HCT116 (cell line): ENCODE measurements around the gene POU6F1. TPM values are rescaled to one million over a fixed set of nuclear protein-coding genes. Genes with fewer than 3 reads are reported as not detected.

Experiments used
- ATAC-seq: fragments of 200-7000 bp; cut with Tn5 transposase; 2 replicates; pipeline ENCODE4 v1.9.1; 2020; ENCODE audit warnings: mild to moderate bottlenecking, moderate library complexity
- BruUV-seq: library from RNA; stranded (reverse); fragments of 400-500 nt; replicated peaks from 2 replicates; lab custom pipeline; 2021; lab: Mats Ljungman, UMichigan
- CTCF ChIA-PET: fragments of 300-600 bp; sonication (Branson Sonifier 250); formaldehyde crosslinking; loops from one replicate; lab custom pipeline; 2021; ENCODE audit warnings: antibody characterized with exemption; lab: Charles Lee
- POLR2A ChIA-PET: fragments of 300-600, 350-600 bp; sonication (Branson Sonifier 250); formaldehyde crosslinking; loops from one replicate; lab custom pipeline; 2021; ENCODE audit warnings: antibody characterized with exemption; lab: Charles Lee
- RAD21 ChIA-PET, 2 experiments: fragments of 300-600 bp; sonication (Branson Sonifier 250); formaldehyde crosslinking; loops; one replicate each; lab custom pipeline; 2023; ENCODE audit warnings: low total read pairs in 2 of 2; ENCODE audit not compliant: uncharacterized antibody in 2 of 2, unreplicated experiment in 2 of 2, low non-redundant PET in 1 of 2; lab: Charles Lee
- DNase-seq: peaks from one replicate; pipeline ENCODE4 v3.0.0-alpha.2; 2010; ENCODE audit warnings: low read depth, low spot score
- H2AFZ ChIP-seq: fragments of 200-600 bp; shearing (Covaris generic), sonication (generic); 2 replicates; pipeline ENCODE4 v1.6.1; 2017; ENCODE audit warnings: low read depth, mixed run types, mixed read lengths, antibody characterized with exemption, low read length; ENCODE audit not compliant: poor library complexity, severe bottlenecking
- H3K27ac ChIP-seq: 2 replicates; pipeline ENCODE4 v1.5.1; 2012; ENCODE audit warnings: low read depth, low read length
- H3K27me3 ChIP-seq: fragments of 200-600 bp; sonication (generic); 2 replicates; pipeline ENCODE4 v1.6.1; 2016; ENCODE audit warnings: mixed run types, low read length, mixed read lengths; ENCODE audit not compliant: insufficient read depth
- H3K36me3 ChIP-seq, 2 experiments: fragments of 200-500 bp in 1 of 2; fragments of 200-600 bp in 1 of 2; sonication (Bioruptor generic) in 1 of 2; sonication (generic) in 1 of 2; 2 replicates each; pipeline versions ENCODE4 v1.5.1 to v1.6.1; 2014 to 2016; ENCODE audit warnings: low read length in 2 of 2, inconsistent platforms in 1 of 2, mixed read lengths in 1 of 2, mixed run types in 1 of 2; ENCODE audit not compliant: insufficient read depth in 2 of 2, control insufficient read depth in 1 of 2
- H3K4me1 ChIP-seq, 2 experiments: fragments of 200-600 bp in 1 of 2; sonication (generic) in 1 of 2; 2 replicates each; pipeline versions ENCODE4 v1.5.1 to v1.6.1; 2012 to 2017; ENCODE audit warnings: low read length in 2 of 2, inconsistent platforms in 1 of 2, mild to moderate bottlenecking in 1 of 2, mixed read lengths in 1 of 2, mixed run types in 1 of 2, moderate library complexity in 1 of 2; ENCODE audit not compliant: insufficient read depth in 2 of 2, control insufficient read depth in 1 of 2
- H3K4me2 ChIP-seq: fragments of 200-600 bp; sonication (generic); 2 replicates; pipeline ENCODE4 v1.6.1; 2017; ENCODE audit warnings: mixed run types, low read length, mixed read lengths
- H3K4me3 ChIP-seq, 2 experiments: fragments of 200-600 bp in 1 of 2; sonication (generic) in 1 of 2; replicated peaks in 1 of 2; 2 replicates each; pipeline ENCODE4 v1.5.1; 2011 to 2016; ENCODE audit warnings: low read length in 2 of 2, control low read depth in 1 of 2, low read depth in 1 of 2, mild to moderate bottlenecking in 1 of 2, mixed read lengths in 1 of 2, mixed run types in 1 of 2
- H3K79me2 ChIP-seq: fragments of 200-600 bp; sonication (generic); 2 replicates; pipeline ENCODE4 v1.6.1; 2017; ENCODE audit warnings: mild to moderate bottlenecking, mixed run types, low read length, moderate library complexity, mixed read lengths; ENCODE audit not compliant: insufficient read depth
- H3K9ac ChIP-seq: fragments of 200-600 bp; sonication (generic); 2 replicates; pipeline ENCODE4 v1.6.1; 2016; ENCODE audit warnings: low read length, mixed read lengths
- H3K9me2 ChIP-seq: fragments of 200-600 bp; sonication (generic), shearing (Covaris generic); 2 replicates; pipeline ENCODE4 v1.6.1; 2017; ENCODE audit warnings: mixed run types, mild to moderate bottlenecking, moderate library complexity; ENCODE audit not compliant: insufficient read depth
- H3K9me3 ChIP-seq, 2 experiments: fragments of 200-500 bp in 1 of 2; fragments of 200-600 bp in 1 of 2; sonication (Bioruptor generic) in 1 of 2; sonication (generic) in 1 of 2; 2 replicates each; pipeline ENCODE4 v1.6.1; 2014 to 2017; ENCODE audit warnings: low read length in 2 of 2, mixed read lengths in 2 of 2, inconsistent platforms in 1 of 2, low read depth in 1 of 2, mild to moderate bottlenecking in 1 of 2, mixed run types in 1 of 2, moderate library complexity in 1 of 2; ENCODE audit not compliant: control insufficient read depth in 1 of 2, insufficient read depth in 1 of 2
- H4K20me1 ChIP-seq: fragments of 200-600 bp; sonication (generic), shearing (Covaris generic); 2 replicates; pipeline ENCODE4 v1.6.1; 2017; ENCODE audit warnings: mixed run types, mild to moderate bottlenecking, moderate library complexity; ENCODE audit not compliant: insufficient read depth
- ATF3 ChIP-seq: IDR thresholded peaks from 2 replicates; pipeline ENCODE4 v1.6.1; 2012
- CBX3 ChIP-seq: IDR thresholded peaks from 2 replicates; pipeline ENCODE4 v1.6.1; 2012; ENCODE audit warnings: low read depth
- CEBPB ChIP-seq: IDR thresholded peaks from 2 replicates; pipeline ENCODE4 v1.6.1; 2012; ENCODE audit warnings: low read depth
- CTCF ChIP-seq, 3 experiments: fragments of 200-600 bp in 1 of 3; sonication (generic) in 1 of 3; IDR thresholded peaks in 2 of 3; conservative IDR thresholded peaks in 1 of 3; 2 replicates each; pipeline ENCODE4 v1.5.1; 2012 to 2017; ENCODE audit warnings: low read depth in 2 of 3, low read length in 2 of 3, antibody characterized with exemption in 1 of 3, borderline replicate concordance in 1 of 3, control low read depth in 1 of 3, mild to moderate bottlenecking in 1 of 3, mixed read lengths in 1 of 3, mixed run types in 1 of 3, moderate library complexity in 1 of 3; ENCODE audit not compliant: insufficient read depth in 1 of 3
- EGR1 ChIP-seq: IDR thresholded peaks from 2 replicates; pipeline ENCODE4 v1.6.1; 2012; ENCODE audit warnings: low read depth
- ELF1 ChIP-seq: IDR thresholded peaks from 2 replicates; pipeline ENCODE4 v1.6.1; 2012; ENCODE audit warnings: low read depth, borderline replicate concordance
- EZH2 ChIP-seq: fragments of 200-600 bp; sonication (generic); IDR thresholded peaks from 2 replicates; pipeline ENCODE4 v1.6.1; 2017; ENCODE audit warnings: antibody characterized with exemption, mixed run types
- EZH2phosphoT487 ChIP-seq: fragments of 200-600 bp; IDR thresholded peaks from 2 replicates; pipeline ENCODE4 v1.6.1; 2018; ENCODE audit warnings: antibody characterized with exemption, borderline replicate concordance
- FOSL1 ChIP-seq: IDR thresholded peaks from 2 replicates; pipeline ENCODE4 v1.6.1; 2012; ENCODE audit warnings: low read depth
- JUND ChIP-seq: IDR thresholded peaks from 2 replicates; pipeline ENCODE4 v1.6.1; 2012
- MAX ChIP-seq: IDR thresholded peaks from 2 replicates; pipeline ENCODE4 v1.6.1; 2012
- POLR2AphosphoS5 ChIP-seq: IDR thresholded peaks from 2 replicates; pipeline ENCODE4 v1.6.1; 2011; ENCODE audit warnings: mild to moderate bottlenecking, low read depth, low read length, moderate library complexity
- RAD21 ChIP-seq: IDR thresholded peaks from 2 replicates; pipeline ENCODE4 v1.6.1; 2012; ENCODE audit warnings: low read depth, mild to moderate bottlenecking
- SIN3A ChIP-seq: IDR thresholded peaks from 2 replicates; pipeline ENCODE4 v1.6.1; 2012; ENCODE audit warnings: low read depth
- SP1 ChIP-seq: IDR thresholded peaks from 2 replicates; pipeline ENCODE4 v1.6.1; 2012; ENCODE audit warnings: low read depth
- SRF ChIP-seq: IDR thresholded peaks from 2 replicates; pipeline ENCODE4 v1.6.1; 2012; ENCODE audit warnings: low read depth
- TCF7L2 ChIP-seq: IDR thresholded peaks from 2 replicates; pipeline ENCODE4 v1.7.0; 2011; ENCODE audit warnings: borderline replicate concordance, inconsistent platforms; ENCODE audit not compliant: insufficient read depth, insufficient read length; ENCODE audit errors: extremely low read depth
- ZBTB33 ChIP-seq: IDR thresholded peaks from 2 replicates; pipeline ENCODE4 v1.6.1; 2011; ENCODE audit warnings: mild to moderate bottlenecking, low read length, moderate library complexity; ENCODE audit not compliant: insufficient replicate concordance; ENCODE audit errors: extremely low read depth
- ZFX ChIP-seq: fragments of 450-650 bp; IDR thresholded peaks from 2 replicates; pipeline ENCODE4 v1.6.1; 2017
- ZNF274 ChIP-seq: fragments of 200-500 bp; sonication (Bioruptor generic); IDR thresholded peaks from 2 replicates; pipeline ENCODE4 v1.6.1; 2014; ENCODE audit warnings: mild to moderate bottlenecking, low read depth, low read length, inconsistent platforms
- intact Hi-C: fragments of 100-400 bp; cut with micrococcal nuclease; formaldehyde crosslinking; loops from 2 replicates; pipeline ENCODE4 v1.10.0; 2022
- total RNA-seq: library from RNA; stranded (reverse); gene quantifications from one replicate; pipeline ENCODE4 v1.2.1, GENCODE V29; 2021; ENCODE audit not compliant: unreplicated experiment

POU6F1 gene
- total RNA-seq, 1 experiment from 2014 or later: 6.4 TPM

DNA sequence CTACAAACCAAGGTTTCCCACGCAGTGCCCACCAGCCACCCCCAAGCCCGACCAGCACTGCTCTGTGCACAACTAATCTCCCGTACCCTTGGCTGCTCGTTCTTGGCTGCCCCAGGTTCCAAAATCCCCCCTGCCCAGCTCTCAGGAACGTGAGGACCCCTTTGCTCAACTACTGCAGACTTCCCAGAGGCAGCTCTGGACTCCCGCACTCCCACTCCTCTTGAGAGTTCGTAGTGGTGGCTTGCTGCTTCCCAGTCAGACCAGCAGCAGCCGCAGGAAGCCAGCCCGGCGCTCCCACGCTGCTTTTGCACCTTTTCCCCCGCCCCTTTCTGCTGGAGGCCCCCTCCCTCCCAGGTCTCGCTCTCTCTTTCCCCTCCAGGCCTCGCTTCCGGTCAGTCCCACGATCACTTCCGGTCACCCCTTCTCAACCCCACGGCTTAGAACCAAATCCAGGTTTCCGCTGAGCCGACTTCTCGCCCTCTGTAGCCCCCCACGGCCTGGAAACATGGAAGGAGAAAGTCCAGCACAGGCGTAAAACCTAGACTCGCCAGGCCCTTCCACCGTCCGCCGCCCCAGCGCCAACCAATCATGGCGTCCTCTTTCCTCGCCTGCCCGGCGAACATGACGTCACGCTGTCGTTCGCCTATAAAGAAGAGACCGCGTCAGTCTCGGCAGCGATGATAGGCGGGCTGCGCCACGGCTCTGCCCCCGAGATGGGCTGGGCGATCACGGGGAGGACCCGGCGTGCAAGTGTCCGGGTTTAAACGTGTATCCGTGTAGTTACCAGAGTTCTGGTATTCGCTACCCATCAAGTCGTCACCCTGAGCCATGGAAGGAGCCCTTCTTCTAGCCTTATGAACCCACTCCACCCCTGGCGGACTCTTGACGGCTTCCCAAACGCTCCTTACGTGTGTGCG lies 45.1 kb downstream of the POU6F1 start, which contains the start of gene TFCP2:
Gene TFCP2, minus strand, starts transcription at position 621 of the 917 bp plus-strand sequence. CDS start 713 bp downstream, outside the sequence.
- Histone ChIP-seq H3K79me2 (peaks cover 47% of the 10 kb centered on the region), H3K4me1 (peaks cover 4 to 20% of the 10 kb centered on the region in 2 experiments; a peak in 3 of 4 replicates), H3K9ac (peak within 1 kb of the TSS; percentile 88), H3K9me3 (no peaks in the 10 kb centered on the region), H4K20me1 (no peaks in the 10 kb centered on the region), H3K27me3 (no peaks in the 10 kb centered on the region), H3K27ac (peak within 1 kb of the TSS; percentile 92), H3K4me2 (peak within 1 kb of the TSS; percentile 77), H3K9me2 (no peaks in the 10 kb centered on the region), H3K36me3 (no peaks in the 10 kb centered on the region), H2AFZ (peak within 1 kb of the TSS; percentile 29), H3K4me3 (peak within 1 kb of the TSS; percentile 79 to 98)
- ATAC-seq (peak; percentile 93), DNase-seq (peak; percentile 97)
- BruUV-seq: no TSS peak
- ChIA-PET RAD21 (no interaction called here), POLR2A (interaction anchor here (1.4 kb wide), 1 partner anchor 45 kb away, joined by 7 read pairs; the partner anchor contains the start of gene POU6F1), CTCF (no interaction called here)
- intact Hi-C loops: loop anchor here (2.0 kb wide), 2 partner anchors 44 to 66 kb away; partner anchors contain the start of gene DAZAP2
- no peak for TF ChIP-seq CTCF (IDR thresholded peaks at IDR 0.05 in 2 of 3, conservative IDR thresholded peaks at IDR 0.05 in 1 of 3; ENCODE audit: borderline replicate concordance in 1 of 3, insufficient read depth in 1 of 3, low read depth in 2 of 3, low read length in 2 of 3)
- TF ChIP-seq EZH2phosphoT487: no peak
- no peak for TF ChIP-seq SRF
- no peak for TF ChIP-seq ELF1
- TF ChIP-seq ZNF274: no peak
- peak; percentile 89 for TF ChIP-seq SP1
- TF ChIP-seq EGR1: 0 out of 2 replicates have a peak, but pooled peaks have one; percentile 28
- no peak for TF ChIP-seq RAD21
- TF ChIP-seq MAX: peak; percentile 81
- no peak for TF ChIP-seq EZH2
- TF ChIP-seq JUND: no peak
- no peak for TF ChIP-seq FOSL1
- peak; percentile 68; the same call in 1 of the 2 replicates for TF ChIP-seq SIN3A
- peak; percentile 91 for TF ChIP-seq POLR2AphosphoS5
- no peak for TF ChIP-seq ATF3
- TF ChIP-seq ZBTB33: no peak
- no peak for TF ChIP-seq CBX3
- TF ChIP-seq CEBPB: no peak
- peak; percentile 60 for TF ChIP-seq ZFX
- no peak for TF ChIP-seq TCF7L2
